HG02981 (cell line): ENCODE results near the gene BCAS3.
"Not testable (repeated sequence)": the region's sequence is repeated elsewhere in the genome, so short reads cannot be mapped to it uniquely, and the experiment has no call there.

Experiments used
- ATAC-seq: cut with Tn5 transposase; IDR thresholded peaks from one replicate; pipeline ENCODE4 v1.9.1; 2021; ENCODE audit warnings: mild to moderate bottlenecking, moderate library complexity; ENCODE audit not compliant: unreplicated experiment

The BCAS3 gene

GRCh38 chr17:60743799-60744198 lies 66.1 kb downstream of the BCAS3 start:
- no peak for ATAC-seq

- no peak for ATAC-seq
Observed at GRCh38 chr17:60744355-60744966, 66.8 kb downstream of the BCAS3 start.

GRCh38 chr17:60745544-60745943 lies 67.9 kb downstream of the BCAS3 start:
- ATAC-seq, result no peak

- ATAC-seq, result no peak
Observed at GRCh38 chr17:60747069-60747808, 69.6 kb downstream of the BCAS3 start.

GRCh38 chr17:60748204-60748603 lies 70.6 kb downstream of the BCAS3 start:
- ATAC-seq, result no peak

GRCh38 chr17:60749050-60749449 lies 71.4 kb downstream of the BCAS3 start:
- no peak for ATAC-seq

- no peak for ATAC-seq
Observed at GRCh38 chr17:60749708-60750107, 72.1 kb downstream of the BCAS3 start.

- ATAC-seq, result no peak
Observed at GRCh38 chr17:60750640-60751039, 73.0 kb downstream of the BCAS3 start.

GRCh38 chr17:60751884-60752283 lies 74.2 kb downstream of the BCAS3 start:
- no peak for ATAC-seq

GRCh38 chr17:60752873-60753577 lies 75.4 kb downstream of the BCAS3 start:
- no peak for ATAC-seq

GRCh38 chr17:60754057-60754604 lies 76.5 kb downstream of the BCAS3 start:
- no peak for ATAC-seq

- ATAC-seq, result not testable (repeated sequence)
Observed at GRCh38 chr17:60756798-60757197, 79.1 kb downstream of the BCAS3 start.

GRCh38 chr17:60757437-60757836 lies 79.8 kb downstream of the BCAS3 start:
- ATAC-seq, result no peak

- ATAC-seq, result no peak
Observed at GRCh38 chr17:60759756-60760155, 82.1 kb downstream of the BCAS3 start.

- ATAC-seq, result not testable (repeated sequence)
Observed at GRCh38 chr17:60761301-60761700, 83.7 kb downstream of the BCAS3 start.

- ATAC-seq, result no peak
Observed at GRCh38 chr17:60766778-60767190, 89.1 kb downstream of the BCAS3 start.

GRCh38 chr17:60767744-60768308 lies 90.2 kb downstream of the BCAS3 start:
- no peak for ATAC-seq

GRCh38 chr17:60769327-60769726 lies 91.7 kb downstream of the BCAS3 start:
- ATAC-seq, result no peak

GRCh38 chr17:60770946-60771422 lies 93.3 kb downstream of the BCAS3 start:
- no peak for ATAC-seq

GRCh38 chr17:60771621-60772020 lies 94.0 kb downstream of the BCAS3 start:
- ATAC-seq, result not testable (repeated sequence)

GRCh38 chr17:60773552-60773951 lies 95.9 kb downstream of the BCAS3 start:
- no peak for ATAC-seq
